K562 (cell line): ENCODE results near the gene PAM. TPM values are rescaled to one million over a fixed set of nuclear protein-coding genes. Genes with fewer than 3 reads are reported as not detected.

Source experiments
- ATAC-seq: fragments of 200-7000 bp; cut with Tn5 transposase; 3 replicates; pipeline ENCODE4 v1.9.1; 2020; ENCODE audit warnings: moderate library complexity
- BruUV-seq: library from RNA; stranded (reverse); fragments of 400-500 nt; replicated peaks from 2 replicates; lab custom pipeline; 2021; lab: Mats Ljungman, UMichigan
- CTCF ChIA-PET: fragments of 300-600 bp; formaldehyde crosslinking; extraction: SDS; loops from one replicate; lab custom pipeline; 2021; ENCODE audit warnings: low intra/inter-chr PET ratio; lab: Yijun Ruan, JAX
- POLR2A ChIA-PET: fragments of 300-600, 350-650 bp; sonication (Branson Sonifier 250); formaldehyde crosslinking; extraction: SDS; loops from one replicate; lab custom pipeline; 2021; ENCODE audit warnings: antibody characterized with exemption, inconsistent platforms; lab: Yijun Ruan, JAX
- DNase-seq, 4 experiments: peaks; one replicate each; pipeline versions ENCODE4 v3.0.0 to v3.0.0-alpha.2; 2011 to 2018; ENCODE audit warnings: low spot score in 3 of 4, mixed read lengths in 3 of 4; ENCODE audit errors: extremely low read depth in 1 of 4
- FAIRE-seq: peaks from 2 replicates; lab custom pipeline; 2011; peaks lifted over from hg19 to GRCh38; lab: Jason Lieb, UNC
- H2AFZ ChIP-seq: 2 replicates; pipeline ENCODE4 v1.6.0; 2011; ENCODE audit warnings: low read depth, low read length, control low read depth, inconsistent platforms
- H3K27ac ChIP-seq: fragments of 200-600 bp; 3 replicates; pipeline ENCODE4 v1.8.0; 2011; ENCODE audit warnings: low read depth, mild to moderate bottlenecking, control low read depth, inconsistent platforms, low read length, moderate library complexity, mixed read lengths; ENCODE audit errors: extremely low read depth
- H3K27me3 ChIP-seq, 2 experiments: fragments of 300-600 bp in 1 of 2; 2 replicates in 1 of 2; 3 replicates in 1 of 2; pipeline versions ENCODE4 v1.6.0 to v1.8.0; 2011; ENCODE audit warnings: inconsistent platforms in 2 of 2, low read length in 2 of 2, mild to moderate bottlenecking in 1 of 2, mixed read lengths in 1 of 2, moderate library complexity in 1 of 2; ENCODE audit not compliant: control insufficient read depth in 2 of 2, insufficient read depth in 2 of 2
- H3K36me3 ChIP-seq: fragments of 300-600 bp; 3 replicates; pipeline ENCODE4 v1.8.0; 2011; ENCODE audit warnings: mild to moderate bottlenecking, low read length, inconsistent platforms; ENCODE audit not compliant: control insufficient read depth, insufficient read depth
- H3K4me1 ChIP-seq, 2 experiments: fragments of 200-600 bp in 1 of 2; replicated peaks in 1 of 2; 2 replicates in 1 of 2; 3 replicates in 1 of 2; pipeline versions ENCODE4 v1.5.1 to v1.8.0; 2011; ENCODE audit warnings: inconsistent platforms in 2 of 2, low read length in 2 of 2, mild to moderate bottlenecking in 1 of 2, mixed read lengths in 1 of 2, moderate library complexity in 1 of 2; ENCODE audit not compliant: control insufficient read depth in 2 of 2, insufficient read depth in 2 of 2
- H3K4me2 ChIP-seq: 2 replicates; pipeline ENCODE4 v1.6.1; 2011; ENCODE audit warnings: low read length, control low read depth, inconsistent platforms, mixed read lengths; ENCODE audit not compliant: insufficient read depth
- H3K4me3 ChIP-seq: fragments of 200-600 bp; sonication (generic), shearing (Covaris generic); 2 replicates; pipeline ENCODE4 v1.5.1; 2016; ENCODE audit warnings: control low read depth, inconsistent platforms
- H3K79me2 ChIP-seq: fragments of 200-600 bp; 3 replicates; pipeline ENCODE4 v1.8.0; 2011; ENCODE audit warnings: low read length, inconsistent platforms; ENCODE audit not compliant: control insufficient read depth, insufficient read depth
- H3K9ac ChIP-seq, 2 experiments: 2 replicates each; pipeline versions ENCODE4 v1.6.0 to v1.6.1; 2011; ENCODE audit warnings: low read depth in 2 of 2, low read length in 2 of 2, control low read depth in 1 of 2, inconsistent platforms in 1 of 2, mild to moderate bottlenecking in 1 of 2, mixed read lengths in 1 of 2; ENCODE audit not compliant: insufficient read depth in 1 of 2
- H3K9me1 ChIP-seq: one replicate; pipeline ENCODE4 v1.6.0; 2011; ENCODE audit warnings: inconsistent platforms, mild to moderate bottlenecking, low read length, moderate library complexity; ENCODE audit not compliant: control insufficient read depth, insufficient read depth
- H3K9me3 ChIP-seq: replicated peaks from 2 replicates; pipeline ENCODE4 v1.5.1; 2011; ENCODE audit warnings: low read depth, low read length, inconsistent platforms; ENCODE audit not compliant: control insufficient read depth, insufficient read depth
- H4K20me1 ChIP-seq: replicated peaks from 2 replicates; pipeline ENCODE4 v1.6.1; 2011; ENCODE audit warnings: low read length, inconsistent platforms, mixed read lengths; ENCODE audit not compliant: control insufficient read depth, insufficient read depth
- COPS2 ChIP-seq: fragments of 450-650 bp; conservative IDR thresholded peaks from 2 replicates; pipeline ENCODE4 v1.6.1; 2016; ENCODE audit warnings: mild to moderate bottlenecking, moderate library complexity
- EWSR1 ChIP-seq: fragments of 450-650 bp; IDR thresholded peaks from 2 replicates; pipeline ENCODE4 v1.6.1; 2018; ENCODE audit warnings: borderline replicate concordance, mild to moderate bottlenecking, low read depth, moderate library complexity; ENCODE audit not compliant: partially characterized antibody
- HMG20A ChIP-seq: fragments of 450-650 bp; formaldehyde crosslinking; conservative IDR thresholded peaks from 2 replicates; pipeline ENCODE4 v1.4.0; 2020; ENCODE audit warnings: mild to moderate bottlenecking, mixed read lengths
- KDM4B ChIP-seq, 2 experiments: fragments of 450-650 bp in 1 of 2; sonication (generic) in 1 of 2; IDR thresholded peaks; 2 replicates each; pipeline ENCODE4 v1.6.1; 2016 to 2017; ENCODE audit warnings: borderline replicate concordance in 2 of 2, antibody characterized with exemption in 1 of 2, low read depth in 1 of 2, mild to moderate bottlenecking in 1 of 2
- KLF16 ChIP-seq: IDR thresholded peaks from 2 replicates; pipeline ENCODE4 v1.6.1; 2016; ENCODE audit warnings: antibody characterized with exemption
- MEIS2 ChIP-seq: fragments of 450-650 bp; IDR thresholded peaks from 2 replicates; pipeline ENCODE4 v1.6.1; 2014; ENCODE audit warnings: mild to moderate bottlenecking; ENCODE audit not compliant: partially characterized antibody
- POLR2AphosphoS2 ChIP-seq: IDR thresholded peaks from 2 replicates; pipeline ENCODE4 v1.6.1; 2012; ENCODE audit warnings: low read length, improper control_type of control experiment
- PTBP1 ChIP-seq: fragments of 200-400 bp; formaldehyde crosslinking; IDR thresholded peaks from 2 replicates; pipeline ENCODE4 v1.6.1; 2017; ENCODE audit warnings: low read depth, low read length
- PURB ChIP-seq: sonication (generic); formaldehyde crosslinking; IDR thresholded peaks from 2 replicates; pipeline ENCODE4 v1.9.0; 2021; ENCODE audit warnings: low read depth, mild to moderate bottlenecking, missing genetic modification reagents
- XRCC5 ChIP-seq: fragments of 200-400 bp; formaldehyde crosslinking; IDR thresholded peaks from 2 replicates; pipeline ENCODE4 v1.6.1; 2017; ENCODE audit warnings: low read depth, mild to moderate bottlenecking, low read length
- ZNF253 ChIP-seq: fragments of 250-450 bp; sonication (Bioruptor Pico); conservative IDR thresholded peaks from 2 replicates; pipeline ENCODE4 v1.6.1; 2021; ENCODE audit warnings: mild to moderate bottlenecking
- ZNF764 ChIP-seq: fragments of 250-450 bp; sonication (Bioruptor Pico); IDR thresholded peaks from 2 replicates; pipeline ENCODE4 v1.4.0; 2020; ENCODE audit warnings: low read depth, mild to moderate bottlenecking, moderate library complexity
- ZNF778 ChIP-seq: fragments of 450-650 bp; formaldehyde crosslinking; IDR thresholded peaks from 2 replicates; pipeline ENCODE4 v1.4.0; 2020; ENCODE audit warnings: mild to moderate bottlenecking, moderate library complexity
- WGBS: fragments of 100-300 bp; shearing (Covaris generic); methylation state at CpG from one replicate; pipeline ENCODE4 v1.1.6; 2016; ENCODE audit warnings: low coverage, mixed read lengths; ENCODE audit not compliant: insufficient coverage; ENCODE audit errors: missing lambda C conversion rate; 5-methylcytosine and 5-hydroxymethylcytosine counted together
- in situ Hi-C: fragments of 300-500 bp; cut with MboI; formaldehyde crosslinking; loops from 4 replicates; pipeline ENCODE4 v1.15.0; 2018; ENCODE audit warnings: inconsistent platforms, mixed read lengths
- intact Hi-C: fragments of 100-400 bp; cut with micrococcal nuclease; formaldehyde crosslinking; loops from 2 replicates; pipeline ENCODE4 v1.14.2; 2022
- polyA plus RNA-seq, 8 experiments: library from polyadenylated mRNA; depleted of rRNA in 4 of 8; stranded (reverse) in 5 of 8; unstranded in 3 of 8; fragments of >200 nt; fragmentation: Nextera tagmentation in 2 of 8; fragmentation: Illumina TruSeq in 1 of 8; extraction: Ambion mirVana in 2 of 8; extraction: Trizol in 1 of 8; gene quantifications; 2 replicates each; pipeline versions ENCODE4 v1.2.1 to v1.2.3, GENCODE V29; 2011 to 2014; ENCODE audit warnings: inconsistent platforms in 1 of 8, missing spikeins in 1 of 8
- total RNA-seq, 7 experiments: library from RNA; depleted of rRNA in 6 of 7; stranded (reverse); fragments of >200 nt in 6 of 7; fragmentation: Illumina TruSeq in 2 of 7; extraction: Trizol in 2 of 7; gene quantifications; 2 replicates each; pipeline versions ENCODE4 v1.2.1 to v1.2.3, GENCODE V29; 2011 to 2021; ENCODE audit warnings: low replicate concordance in 1 of 7
- TF ChIP-seq, protein P1 (sequence below): fragments of 250-450 bp; sonication (Bioruptor Pico); IDR thresholded peaks from 2 replicates; pipeline ENCODE4 v1.8.0; 2021; ENCODE audit warnings: mild to moderate bottlenecking, moderate library complexity
- TF ChIP-seq, protein P2 (sequence below): fragments of 250-450 bp; sonication (Bioruptor Pico); IDR thresholded peaks from 2 replicates; pipeline ENCODE4 v1.4.0; 2020
- TF ChIP-seq, protein P3 (sequence below): fragments of 450-650 bp; formaldehyde crosslinking; IDR thresholded peaks from 2 replicates; pipeline ENCODE4 v1.4.0; 2020; ENCODE audit warnings: mild to moderate bottlenecking, mixed read lengths

The PAM gene
- total and polyA plus RNA-seq, 9 of the 15 experiments (the other 6 are each of a cell fraction or from before 2014, with no cell fraction given), result 0.39 to 3.1 (median 0.77) TPM

DNA sequence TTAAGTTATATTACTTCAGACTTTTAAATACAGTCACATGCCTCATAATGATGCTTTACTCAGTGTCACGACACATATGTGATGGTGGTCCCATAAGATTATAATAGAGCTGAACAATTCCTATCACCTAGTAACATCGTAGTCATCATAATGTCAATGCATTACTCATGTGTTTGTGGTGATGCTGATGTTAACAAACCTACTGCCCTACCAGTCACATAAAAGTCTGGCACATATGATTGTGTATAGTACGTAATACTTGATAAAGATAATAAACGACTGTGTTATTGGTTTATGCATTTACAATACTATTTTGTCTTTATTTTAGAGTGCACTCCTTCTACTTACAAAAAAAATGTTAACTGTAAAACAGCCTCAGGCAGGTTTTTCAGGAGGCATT is 103.7 kb downstream of the PAM start:
- no peaks in the 10 kb centered on the region for H3K79me2 ChIP-seq
- no peaks in the 10 kb centered on the region for H3K9me1 ChIP-seq
- under 1% methylated on average over 4 of the region's 4 CpGs for WGBS
- no peaks in the 10 kb centered on the region for H3K9me3 ChIP-seq
- ChIA-PET CTCF (no interaction called here), POLR2A (no interaction called here)
- no peak overlapping the region for H2AFZ ChIP-seq
- H3K9ac ChIP-seq, result no peak overlapping the region
- in situ Hi-C loops (no loop called here), intact Hi-C loops (no loop called here)
- H3K27me3 ChIP-seq, result no peaks in the 10 kb centered on the region
- no peak overlapping the region for H3K4me2 ChIP-seq
- ATAC-seq (no peak), DNase-seq (no peak), FAIRE-seq (no peak)
- no peaks in the 10 kb centered on the region for H3K36me3 ChIP-seq
- no peaks in the 10 kb centered on the region for H4K20me1 ChIP-seq
- BruUV-seq, result no TSS peak
- H3K4me3 ChIP-seq, result no peak overlapping the region
- H3K27ac ChIP-seq, result no peak overlapping the region
- no peaks in the 10 kb centered on the region for H3K4me1 ChIP-seq
- no peak for TF ChIP-seq ZNF253 (CRISPR knock-in tag)
- TF ChIP-seq KDM4B (IDR thresholded peaks at IDR 0.05; ENCODE audit: borderline replicate concordance in 2 of 2, low read depth in 1 of 2), result no peak
- TF ChIP-seq KLF16, result no peak
- no peak for TF ChIP-seq XRCC5
- TF ChIP-seq, protein P1, sequence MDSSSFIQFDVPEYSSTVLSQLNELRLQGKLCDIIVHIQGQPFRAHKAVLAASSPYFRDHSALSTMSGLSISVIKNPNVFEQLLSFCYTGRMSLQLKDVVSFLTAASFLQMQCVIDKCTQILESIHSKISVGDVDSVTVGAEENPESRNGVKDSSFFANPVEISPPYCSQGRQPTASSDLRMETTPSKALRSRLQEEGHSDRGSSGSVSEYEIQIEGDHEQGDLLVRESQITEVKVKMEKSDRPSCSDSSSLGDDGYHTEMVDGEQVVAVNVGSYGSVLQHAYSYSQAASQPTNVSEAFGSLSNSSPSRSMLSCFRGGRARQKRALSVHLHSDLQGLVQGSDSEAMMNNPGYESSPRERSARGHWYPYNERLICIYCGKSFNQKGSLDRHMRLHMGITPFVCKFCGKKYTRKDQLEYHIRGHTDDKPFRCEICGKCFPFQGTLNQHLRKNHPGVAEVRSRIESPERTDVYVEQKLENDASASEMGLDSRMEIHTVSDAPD (CRISPR knock-in tag), result no peak
- TF ChIP-seq PURB (CRISPR knock-in tag), result no peak
- TF ChIP-seq MEIS2, result no peak
- TF ChIP-seq, protein P2, sequence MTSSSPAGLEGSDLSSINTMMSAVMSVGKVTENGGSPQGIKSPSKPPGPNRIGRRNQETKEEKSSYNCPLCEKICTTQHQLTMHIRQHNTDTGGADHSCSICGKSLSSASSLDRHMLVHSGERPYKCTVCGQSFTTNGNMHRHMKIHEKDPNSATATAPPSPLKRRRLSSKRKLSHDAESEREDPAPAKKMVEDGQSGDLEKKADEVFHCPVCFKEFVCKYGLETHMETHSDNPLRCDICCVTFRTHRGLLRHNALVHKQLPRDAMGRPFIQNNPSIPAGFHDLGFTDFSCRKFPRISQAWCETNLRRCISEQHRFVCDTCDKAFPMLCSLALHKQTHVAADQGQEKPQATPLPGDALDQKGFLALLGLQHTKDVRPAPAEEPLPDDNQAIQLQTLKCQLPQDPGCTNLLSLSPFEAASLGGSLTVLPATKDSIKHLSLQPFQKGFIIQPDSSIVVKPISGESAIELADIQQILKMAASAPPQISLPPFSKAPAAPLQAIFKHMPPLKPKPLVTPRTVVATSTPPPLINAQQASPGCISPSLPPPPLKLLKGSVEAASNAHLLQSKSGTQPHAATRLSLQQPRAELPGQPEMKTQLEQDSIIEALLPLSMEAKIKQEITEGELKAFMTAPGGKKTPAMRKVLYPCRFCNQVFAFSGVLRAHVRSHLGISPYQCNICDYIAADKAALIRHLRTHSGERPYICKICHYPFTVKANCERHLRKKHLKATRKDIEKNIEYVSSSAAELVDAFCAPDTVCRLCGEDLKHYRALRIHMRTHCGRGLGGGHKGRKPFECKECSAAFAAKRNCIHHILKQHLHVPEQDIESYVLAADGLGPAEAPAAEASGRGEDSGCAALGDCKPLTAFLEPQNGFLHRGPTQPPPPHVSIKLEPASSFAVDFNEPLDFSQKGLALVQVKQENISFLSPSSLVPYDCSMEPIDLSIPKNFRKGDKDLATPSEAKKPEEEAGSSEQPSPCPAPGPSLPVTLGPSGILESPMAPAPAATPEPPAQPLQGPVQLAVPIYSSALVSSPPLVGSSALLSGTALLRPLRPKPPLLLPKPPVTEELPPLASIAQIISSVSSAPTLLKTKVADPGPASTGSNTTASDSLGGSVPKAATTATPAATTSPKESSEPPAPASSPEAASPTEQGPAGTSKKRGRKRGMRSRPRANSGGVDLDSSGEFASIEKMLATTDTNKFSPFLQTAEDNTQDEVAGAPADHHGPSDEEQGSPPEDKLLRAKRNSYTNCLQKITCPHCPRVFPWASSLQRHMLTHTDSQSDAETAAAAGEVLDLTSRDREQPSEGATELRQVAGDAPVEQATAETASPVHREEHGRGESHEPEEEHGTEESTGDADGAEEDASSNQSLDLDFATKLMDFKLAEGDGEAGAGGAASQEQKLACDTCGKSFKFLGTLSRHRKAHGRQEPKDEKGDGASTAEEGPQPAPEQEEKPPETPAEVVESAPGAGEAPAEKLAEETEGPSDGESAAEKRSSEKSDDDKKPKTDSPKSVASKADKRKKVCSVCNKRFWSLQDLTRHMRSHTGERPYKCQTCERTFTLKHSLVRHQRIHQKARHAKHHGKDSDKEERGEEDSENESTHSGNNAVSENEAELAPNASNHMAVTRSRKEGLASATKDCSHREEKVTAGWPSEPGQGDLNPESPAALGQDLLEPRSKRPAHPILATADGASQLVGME (CRISPR knock-in tag), result no peak
- TF ChIP-seq, protein P3, sequence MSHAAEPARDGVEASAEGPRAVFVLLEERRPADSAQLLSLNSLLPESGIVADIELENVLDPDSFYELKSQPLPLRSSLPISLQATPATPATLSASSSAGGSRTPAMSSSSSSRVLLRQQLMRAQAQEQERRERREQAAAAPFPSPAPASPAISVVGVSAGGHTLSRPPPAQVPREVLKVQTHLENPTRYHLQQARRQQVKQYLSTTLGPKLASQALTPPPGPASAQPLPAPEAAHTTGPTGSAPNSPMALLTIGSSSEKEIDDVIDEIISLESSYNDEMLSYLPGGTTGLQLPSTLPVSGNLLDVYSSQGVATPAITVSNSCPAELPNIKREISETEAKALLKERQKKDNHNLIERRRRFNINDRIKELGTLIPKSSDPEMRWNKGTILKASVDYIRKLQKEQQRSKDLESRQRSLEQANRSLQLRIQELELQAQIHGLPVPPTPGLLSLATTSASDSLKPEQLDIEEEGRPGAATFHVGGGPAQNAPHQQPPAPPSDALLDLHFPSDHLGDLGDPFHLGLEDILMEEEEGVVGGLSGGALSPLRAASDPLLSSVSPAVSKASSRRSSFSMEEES (CRISPR knock-in tag), result no peak
- no peak for TF ChIP-seq PTBP1
- no peak for TF ChIP-seq ZNF778 (CRISPR knock-in tag)
- TF ChIP-seq POLR2AphosphoS2, result no peak
- no peak for TF ChIP-seq EWSR1
- TF ChIP-seq ZNF764 (CRISPR knock-in tag), result no peak
- TF ChIP-seq COPS2, result no peak
- TF ChIP-seq HMG20A (CRISPR knock-in tag), result no peak
